HUES48 (cell line): ENCODE measurements around the gene ZNF438.
"Not testable (repeated sequence)": the region's sequence is repeated elsewhere in the genome, so short reads cannot be mapped to it uniquely, and the experiment has no call there.

Source experiments
- H3K27ac ChIP-seq: one replicate; pipeline ENCODE4 v1.7.0; 2013; ENCODE audit warnings: low read depth, low read length, inconsistent platforms
- H3K27me3 ChIP-seq: 2 replicates; pipeline ENCODE4 v1.6.1; 2013; ENCODE audit warnings: mild to moderate bottlenecking, low read length; ENCODE audit not compliant: control insufficient read depth, insufficient read depth
- H3K36me3 ChIP-seq: 2 replicates; pipeline ENCODE4 v1.6.1; 2013; ENCODE audit warnings: low read length; ENCODE audit not compliant: control insufficient read depth, insufficient read depth
- H3K4me1 ChIP-seq: 2 replicates; pipeline ENCODE4 v1.6.1; 2013; ENCODE audit warnings: mild to moderate bottlenecking, low read length; ENCODE audit not compliant: control insufficient read depth, insufficient read depth
- H3K4me3 ChIP-seq: 2 replicates; pipeline ENCODE4 v1.5.1; 2013; ENCODE audit warnings: mild to moderate bottlenecking, low read depth, low read length
- H3K9ac ChIP-seq: 2 replicates; pipeline ENCODE4 v1.6.1; 2013; ENCODE audit warnings: mild to moderate bottlenecking, low read depth, low read length, moderate library complexity
- H3K9me3 ChIP-seq: 2 replicates; pipeline ENCODE4 v1.6.1; 2013; ENCODE audit warnings: low read length; ENCODE audit not compliant: control insufficient read depth, insufficient read depth

The ZNF438 gene

GRCh38 chr10:31042670-31043069 is 11.0 kb upstream of the ZNF438 start:
- H3K4me1 ChIP-seq = no peaks in the 10 kb centered on the region
- no peaks in the 10 kb centered on the region; the same call in 1 of the 2 replicates for H3K27me3 ChIP-seq
- H3K4me3 ChIP-seq = no peak overlapping the region
- no peaks in the 10 kb centered on the region for H3K36me3 ChIP-seq
- H3K9me3 ChIP-seq = no peaks in the 10 kb centered on the region
- H3K9ac ChIP-seq = no peak overlapping the region
- H3K27ac ChIP-seq = no peak overlapping the region

GRCh38 chr10:31041011-31041410 is 9.3 kb upstream of the ZNF438 start:
- H3K9ac ChIP-seq = no peak overlapping the region
- 0 out of 2 replicates have a peak, but pooled peaks cover 11% of the 10 kb centered on the region for H3K4me1 ChIP-seq
- H3K9me3 ChIP-seq = no peaks in the 10 kb centered on the region
- peaks cover 3% of the 10 kb centered on the region; the same call in 1 of the 2 replicates for H3K27me3 ChIP-seq
- H3K36me3 ChIP-seq = no peaks in the 10 kb centered on the region
- no peak overlapping the region for H3K4me3 ChIP-seq
- no peak overlapping the region for H3K27ac ChIP-seq

GRCh38 chr10:31039006-31039405 is 7.3 kb upstream of the ZNF438 start:
- H3K4me3 ChIP-seq, H3K36me3 ChIP-seq, H3K27ac ChIP-seq, H3K9me3 ChIP-seq, H3K9ac ChIP-seq: not testable (repeated sequence)
- Histone ChIP-seq H3K4me1 (peaks cover 21% of the 10 kb centered on the region; the same call in 1 of the 2 replicates), H3K27me3 (peaks cover 17% of the 10 kb centered on the region)

- Histone ChIP-seq H3K9me3 (no peaks in the 10 kb centered on the region), H3K9ac (no peak overlapping the region), H3K27ac (no peak overlapping the region), H3K36me3 (no peaks in the 10 kb centered on the region), H3K27me3 (peaks cover 19% of the 10 kb centered on the region), H3K4me3 (no peak overlapping the region), H3K4me1 (peaks cover 21% of the 10 kb centered on the region; the same call in 1 of the 2 replicates)
Measured at GRCh38 chr10:31037749-31038148, 6.1 kb upstream of the ZNF438 start.

- no peak overlapping the region for H3K4me3 ChIP-seq
- H3K9me3 ChIP-seq = no peaks in the 10 kb centered on the region
- H3K27me3 ChIP-seq = peaks cover 20% of the 10 kb centered on the region
- H3K27ac ChIP-seq = peak overlapping the region; percentile 82
- H3K36me3 ChIP-seq = no peaks in the 10 kb centered on the region
- no peak overlapping the region for H3K9ac ChIP-seq
- peaks cover 22% of the 10 kb centered on the region for H3K4me1 ChIP-seq
Measured at GRCh38 chr10:31036209-31036608, 4.5 kb upstream of the ZNF438 start.

GRCh38 chr10:31035266-31035798 is 3.7 kb upstream of the ZNF438 start:
- Histone ChIP-seq H3K9me3 (no peaks in the 10 kb centered on the region), H3K9ac (no peak overlapping the region), H3K4me1 (peaks cover 31% of the 10 kb centered on the region), H3K27me3 (peaks cover 29% of the 10 kb centered on the region), H3K36me3 (no peaks in the 10 kb centered on the region), H3K27ac (peak overlapping the region; percentile 82), H3K4me3 (no peak overlapping the region)

GRCh38 chr10:31034098-31034909 is 2.6 kb upstream of the ZNF438 start:
- Histone ChIP-seq H3K27ac (no peak overlapping the region), H3K27me3 (peaks cover 34% of the 10 kb centered on the region), H3K9me3 (no peaks in the 10 kb centered on the region), H3K9ac (no peak overlapping the region), H3K36me3 (no peaks in the 10 kb centered on the region), H3K4me3 (no peak overlapping the region), H3K4me1 (peaks cover 40% of the 10 kb centered on the region)

- no peaks in the 10 kb centered on the region for H3K9me3 ChIP-seq
Measured at GRCh38 chr10:31033147-31033546, 1.5 kb upstream of the ZNF438 start.

GRCh38 chr10:31032258-31033132 is 830 bp upstream of the ZNF438 start:
- H3K27me3 ChIP-seq = peaks cover 34% of the 10 kb centered on the region
- peak overlapping the region; percentile 99 for H3K27ac ChIP-seq
- peaks cover 44% of the 10 kb centered on the region for H3K4me1 ChIP-seq
- peak overlapping the region; percentile 81 for H3K4me3 ChIP-seq
- H3K9me3 ChIP-seq = no peaks in the 10 kb centered on the region
- no peaks in the 10 kb centered on the region for H3K36me3 ChIP-seq
- H3K9ac ChIP-seq = peak overlapping the region; percentile 77

More at GRCh38 chr10:31033147-31033546, 1.5 kb upstream of the ZNF438 start:
- Histone ChIP-seq H3K4me3 (no peak overlapping the region), H3K9ac (no peak overlapping the region), H3K27ac (no peak overlapping the region), H3K27me3 (peaks cover 34% of the 10 kb centered on the region), H3K4me1 (peaks cover 41% of the 10 kb centered on the region), H3K36me3 (no peaks in the 10 kb centered on the region)

GRCh38 chr10:31031205-31031557 is 484 bp downstream of the ZNF438 start:
- Histone ChIP-seq H3K4me3 (peak overlapping the region; percentile 81), H3K27me3 (peaks cover 31% of the 10 kb centered on the region), H3K36me3 (no peaks in the 10 kb centered on the region), H3K27ac (peak overlapping the region; percentile 99), H3K4me1 (peaks cover 34% of the 10 kb centered on the region), H3K9ac (0 out of 2 replicates have a peak overlapping the region, but pooled peaks have one; percentile 62), H3K9me3 (no peaks in the 10 kb centered on the region)
